Heart left ventricle (tissue), 13 donors: ENCODE data around the gene ADGRD1.

Experiments used
- CTCF ChIP-seq, 12 donors: fragments of 200-600 bp; sonication (generic) in 4 of 12; IDR thresholded peaks; one replicate each; pipeline versions ENCODE4 v1.5.0 to v1.8.0; 2018 to 2022; ENCODE audit warnings: antibody characterized with exemption in 12 of 12, mild to moderate bottlenecking in 5 of 12
- POLR2A ChIP-seq, 2 donors: fragments of 450-650 bp; IDR thresholded peaks; one replicate each; pipeline ENCODE4 v1.6.1; 2017; ENCODE audit warnings: antibody characterized with exemption in 2 of 2, mild to moderate bottlenecking in 2 of 2, moderate library complexity in 2 of 2
- donor health status: ischemic (EF 13 %, LVEDD 7.1; RV severe dilation, severe dysfunction).
- donor health status: DM: no; HTN: yes; CAD: no.
- donor health status: DM: no; HTN: no; CAD: no.
- donor health status: ischemic (EF 25% LVEDD 6.9; RV normal size, moderate dysfunction).
- donor health status: ischemic (EF 25% LVEDD 5.7; RV mildly dilated, moderate dysfunction).
- donor health status: ischemic (EF 35%, LVEDD 5.7; RV mildly dilated, moderate dysfunction).
- donor health status: nonischemic (EF 11% LVEDD 7.7; RV severe dilation, severe dysfunction).
- donor health status: DM: yes; HTN: yes; CAD: no.
- donor health status: PGD.
- donor health status: ischemic (EF 29% LVEDD 5.4; RV normal size, mild dysfunction).
- donor health status: nonischemic (EF 23%, LVEDD 6.1; RV moderate dilation, normal function).

DNA sequence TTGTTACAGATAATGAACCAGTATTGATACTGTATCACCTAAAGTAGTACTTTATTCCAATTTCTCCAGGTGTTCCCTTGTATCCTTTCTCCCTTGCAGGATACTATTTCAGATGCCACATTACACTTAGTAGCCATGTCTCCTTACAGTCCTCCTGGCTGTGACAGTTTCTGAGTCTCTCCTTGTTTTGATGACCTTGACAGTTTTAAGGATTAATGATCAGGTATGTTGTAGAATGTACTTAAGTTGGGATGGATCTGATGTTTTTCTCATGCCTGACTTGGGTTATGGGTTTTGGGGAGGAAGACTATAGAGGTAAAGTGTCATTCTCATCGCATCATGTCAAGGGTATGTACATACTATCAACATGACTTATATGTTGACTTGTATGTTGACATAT, 193.6 kb downstream of the ADGRD1 start:
- TF ChIP-seq CTCF (IDR thresholded peaks at IDR 0.05): no peak
- no peak for TF ChIP-seq POLR2A (IDR thresholded peaks at IDR 0.05)
